GM19372 (cell line): ENCODE measurements around the gene EIF4B.
"Not testable (repeated sequence)": the region's sequence is repeated elsewhere in the genome, so short reads cannot be mapped to it uniquely, and the experiment has no call there.

Experiments used
- ATAC-seq: cut with Tn5 transposase; IDR thresholded peaks from one replicate; pipeline ENCODE4 v1.9.1; 2021; ENCODE audit warnings: mild to moderate bottlenecking, low read depth, moderate library complexity; ENCODE audit not compliant: unreplicated experiment

The EIF4B gene

GRCh38 chr12:53005986-53006809 lies at the start of gene EIF4B:
Gene EIF4B (plus strand): TSS chr12:53006456. CDS start chr12:53006484, 28 bp downstream.
- peak; percentile 95 for ATAC-seq

GRCh38 chr12:52956987-52957386 lies 49.3 kb upstream of the EIF4B start:
- no peak for ATAC-seq

- no peak for ATAC-seq
Measured at GRCh38 chr12:52964556-52965336, 41.5 kb upstream of the EIF4B start.

- no peak for ATAC-seq
Measured at GRCh38 chr12:52965337-52965731, 40.9 kb upstream of the EIF4B start.

- ATAC-seq: no peak
Measured at GRCh38 chr12:52969166-52969795, 37.0 kb upstream of the EIF4B start.

- ATAC-seq: no peak
Measured at GRCh38 chr12:52969828-52970569, 36.3 kb upstream of the EIF4B start.

- ATAC-seq: no peak
Measured at GRCh38 chr12:52971679-52972329, 34.5 kb upstream of the EIF4B start.

GRCh38 chr12:52975204-52975603 lies 31.1 kb upstream of the EIF4B start:
- no peak for ATAC-seq

GRCh38 chr12:52975820-52976573 lies 30.3 kb upstream of the EIF4B start:
- ATAC-seq: no peak

- ATAC-seq: no peak
Measured at GRCh38 chr12:52976574-52977071, 29.6 kb upstream of the EIF4B start.

- ATAC-seq: no peak
Measured at GRCh38 chr12:52977170-52977569, 29.1 kb upstream of the EIF4B start.

- ATAC-seq: no peak
Measured at GRCh38 chr12:52980096-52980649, 26.1 kb upstream of the EIF4B start.

GRCh38 chr12:52980650-52981423 lies 25.4 kb upstream of the EIF4B start:
- no peak for ATAC-seq

GRCh38 chr12:52984136-52984535 lies 22.1 kb upstream of the EIF4B start:
- no peak for ATAC-seq

GRCh38 chr12:52988898-52989297 lies 17.4 kb upstream of the EIF4B start:
- no peak for ATAC-seq

GRCh38 chr12:52990206-52990605 lies 16.1 kb upstream of the EIF4B start:
- no peak for ATAC-seq

- ATAC-seq: not testable (repeated sequence)
Measured at GRCh38 chr12:52992240-52992639, 14.0 kb upstream of the EIF4B start.
